Tongue (tissue), 2 donors: ENCODE data around the gene EIPR1. TPM values are rescaled to one million over a fixed set of nuclear protein-coding genes. Genes with fewer than 3 reads are reported as not detected.
A peak's percentile ranks its signal among the peaks of the same experiment; 100 is the strongest.

ENCODE experiments used
- DNase-seq: peaks from one replicate; pipeline ENCODE4 v3.0.0-alpha.2; 2015
- total RNA-seq: library from RNA; depleted of rRNA; stranded (reverse); fragments of >200 nt; gene quantifications from one replicate; pipeline ENCODE4 v1.2.3, GENCODE V29; 2014

The EIPR1 gene
- 28.9 TPM for total RNA-seq

DNA sequence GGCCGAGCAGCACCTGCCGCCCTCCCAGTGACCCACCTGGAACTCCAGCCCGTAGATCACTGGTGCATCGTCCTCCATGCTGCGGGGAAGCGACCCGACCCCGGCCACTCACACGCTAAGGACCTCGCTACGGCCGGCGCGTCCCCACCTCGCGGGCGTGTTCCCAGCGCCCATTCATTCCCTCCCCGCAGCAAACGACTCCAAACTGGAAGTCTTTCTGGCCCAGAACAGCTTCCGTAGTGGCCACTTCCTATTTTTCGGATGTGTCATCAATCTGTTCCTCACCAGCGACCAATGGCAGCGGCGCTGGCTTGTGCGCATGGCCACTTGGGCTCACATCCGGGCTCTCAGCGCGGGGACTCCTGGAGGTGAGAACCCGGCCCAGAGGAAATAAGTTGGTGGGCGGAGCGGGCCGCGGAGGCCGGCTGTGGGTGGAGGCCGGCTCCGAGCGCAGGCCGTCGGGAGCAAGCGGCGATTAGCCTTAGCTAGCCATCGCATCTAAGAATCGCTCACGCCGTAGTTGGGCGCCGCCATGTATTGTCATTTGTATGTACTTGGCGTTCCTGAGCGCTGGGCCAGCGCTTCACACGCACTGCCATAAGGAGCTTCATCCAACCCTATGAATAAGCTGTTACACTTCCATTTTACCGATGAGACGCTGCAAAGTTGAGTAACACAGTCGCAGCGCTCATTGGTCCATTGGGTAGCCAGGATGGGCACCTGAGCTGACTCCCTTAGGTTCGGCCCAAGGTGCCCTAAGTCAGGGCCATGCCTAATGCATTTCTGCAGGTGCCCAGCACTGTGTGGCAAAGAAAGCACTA lies at the start of gene EIPR1:
EIPR1 (minus strand) TSS at position 207 of the 821 bp plus-strand sequence; CDS start at position 78, 129 bp downstream.
- DNase-seq, result peak; percentile 99

DNA sequence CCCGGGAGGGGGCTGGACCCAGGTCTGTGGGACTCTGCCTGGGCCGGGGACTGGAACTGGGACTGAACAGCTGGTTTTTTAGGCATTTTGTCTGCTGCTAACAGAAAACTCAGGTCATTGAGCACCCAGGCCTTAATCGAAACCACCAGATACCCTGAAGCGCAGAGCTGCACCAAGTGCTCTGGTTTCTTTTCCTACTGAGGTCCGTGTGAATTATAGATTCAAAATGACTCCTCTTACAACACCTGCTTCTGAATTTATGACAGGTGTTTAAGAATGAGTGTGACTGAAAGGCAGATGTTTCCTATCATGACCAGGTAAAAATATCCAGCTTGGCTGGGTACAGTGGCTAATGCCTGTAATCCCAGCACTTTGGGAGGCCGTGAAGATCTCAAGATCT lies 49.7 kb upstream of the EIPR1 start:
- DNase-seq, result no peak

DNA sequence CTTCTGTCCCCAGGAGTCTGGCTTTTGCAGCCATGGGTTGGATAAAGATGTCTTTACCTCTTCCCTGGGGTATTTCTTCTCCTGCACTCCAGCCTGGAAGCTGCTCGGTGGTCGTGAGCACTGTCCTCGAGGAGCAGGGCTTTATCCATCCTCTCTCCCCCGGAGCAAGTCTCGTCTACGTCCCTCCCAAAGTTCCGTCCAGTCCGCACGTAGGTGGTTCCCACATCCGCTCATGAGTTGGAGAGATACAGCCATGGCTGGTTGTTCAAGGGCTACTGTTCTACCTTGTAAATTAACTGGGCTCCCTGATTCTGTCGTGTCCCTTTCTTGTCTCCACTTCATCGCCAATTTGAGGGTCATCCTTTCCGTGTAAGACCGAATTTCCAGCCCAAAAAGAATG lies 49.0 kb upstream of the EIPR1 start:
- no peak for DNase-seq

- no peak for DNase-seq
Observed at GRCh38 chr2:3424171-3424795, 46.7 kb upstream of the EIPR1 start.

- peak; percentile 66 for DNase-seq
Observed at GRCh38 chr2:3423492-3424170, 46.0 kb upstream of the EIPR1 start.

- DNase-seq, result peak; percentile 20
Observed at GRCh38 chr2:3422161-3422779, 44.7 kb upstream of the EIPR1 start.

- no peak for DNase-seq
Observed at GRCh38 chr2:3421580-3421979, 44.0 kb upstream of the EIPR1 start.

DNA sequence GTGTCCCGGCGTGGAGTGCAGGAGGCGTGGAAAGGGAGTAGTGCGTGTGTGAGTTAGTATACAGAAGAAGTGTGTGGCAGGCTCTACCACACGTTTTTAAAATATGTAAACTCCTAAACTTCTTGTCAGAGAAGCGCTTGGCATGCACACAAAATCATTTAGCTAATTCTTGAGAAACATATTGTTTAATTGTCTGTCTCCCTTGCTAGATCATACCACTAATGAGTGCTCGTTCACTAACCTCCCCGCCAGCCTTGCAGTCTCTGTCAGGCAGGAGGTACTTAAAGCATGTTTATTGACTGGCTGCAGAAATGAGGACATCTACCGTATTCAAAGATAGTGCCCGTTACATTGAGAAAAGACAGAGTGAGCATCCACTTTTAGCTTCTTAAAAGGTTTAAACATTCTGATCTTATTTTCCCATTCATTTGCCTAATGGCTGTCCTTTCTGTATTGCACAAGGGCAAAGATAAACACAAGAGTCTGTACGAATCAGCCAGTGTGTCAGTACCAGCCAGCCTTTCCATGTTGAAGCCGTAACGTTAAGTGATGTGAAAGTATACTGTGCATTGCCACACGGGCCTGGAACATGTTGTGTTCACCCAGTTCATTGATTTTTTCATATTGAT lies 43.3 kb upstream of the EIPR1 start:
- DNase-seq, result no peak

- DNase-seq, result no peak
Observed at GRCh38 chr2:3420076-3420768, 42.6 kb upstream of the EIPR1 start.

DNA sequence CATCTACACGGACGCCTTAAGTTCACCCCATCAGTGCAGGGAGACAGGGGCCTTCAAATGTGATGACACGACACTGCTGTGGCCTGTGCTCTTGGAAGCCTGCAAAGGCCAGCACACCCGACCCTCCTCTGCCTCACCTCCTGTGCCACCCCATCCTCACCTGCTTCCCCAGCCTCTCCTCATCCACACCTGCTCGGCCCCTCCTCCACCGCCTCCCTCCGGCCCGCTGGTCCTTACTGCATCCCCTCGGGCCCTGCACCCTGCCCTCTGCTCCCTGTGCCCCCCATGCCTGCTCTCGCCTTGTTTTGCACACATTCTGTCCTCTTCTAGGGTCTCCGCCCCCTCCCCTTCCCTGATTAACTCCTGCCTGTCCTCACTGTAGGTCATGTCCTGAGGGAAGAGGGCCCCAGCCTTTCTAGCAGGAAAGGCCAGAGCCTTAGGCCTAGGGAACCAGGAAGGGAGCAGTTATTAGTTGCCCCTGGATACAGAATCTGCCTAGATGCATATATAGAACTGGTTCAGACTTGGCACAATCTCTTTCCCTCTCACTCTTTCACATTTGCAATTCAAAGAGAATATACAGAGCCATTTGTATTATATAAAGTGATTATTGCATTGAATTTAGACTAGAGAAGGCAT lies 41.3 kb upstream of the EIPR1 start:
- DNase-seq, result no peak

DNA sequence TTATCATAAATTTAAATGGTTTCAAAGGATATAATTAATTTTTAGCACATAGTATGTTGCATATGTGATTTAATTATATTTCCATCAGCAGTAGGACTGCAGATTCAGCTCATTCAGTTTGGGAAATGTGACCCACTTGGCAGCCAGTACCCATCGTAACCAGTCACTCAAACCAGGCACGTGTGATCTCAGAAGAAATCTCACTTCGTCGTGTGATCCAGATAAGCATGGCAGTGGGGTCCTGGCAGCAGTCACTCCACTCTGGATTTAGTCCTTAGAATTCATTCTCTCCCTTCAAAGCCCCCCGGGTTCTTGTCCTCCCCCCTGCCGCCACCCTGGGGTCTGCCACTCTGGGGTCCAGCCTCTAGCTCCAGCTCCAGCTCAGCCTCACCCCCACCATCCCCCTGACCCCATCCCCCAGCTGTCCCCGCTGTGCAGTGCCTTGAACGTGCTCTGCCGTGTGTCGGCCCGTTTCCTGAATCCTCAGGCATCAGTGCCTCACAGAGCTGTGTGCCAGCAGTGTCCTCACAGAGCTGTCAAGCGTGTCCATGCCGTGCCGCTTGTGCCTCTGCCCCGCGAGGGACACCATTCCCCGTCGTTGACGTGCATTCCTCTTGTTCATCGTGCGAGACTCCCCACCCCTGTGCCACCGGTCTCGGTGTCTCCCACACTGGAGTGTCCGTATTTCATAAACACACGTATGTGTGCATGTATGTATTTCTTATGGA lies 36.7 kb upstream of the EIPR1 start:
- DNase-seq, result no peak

DNA sequence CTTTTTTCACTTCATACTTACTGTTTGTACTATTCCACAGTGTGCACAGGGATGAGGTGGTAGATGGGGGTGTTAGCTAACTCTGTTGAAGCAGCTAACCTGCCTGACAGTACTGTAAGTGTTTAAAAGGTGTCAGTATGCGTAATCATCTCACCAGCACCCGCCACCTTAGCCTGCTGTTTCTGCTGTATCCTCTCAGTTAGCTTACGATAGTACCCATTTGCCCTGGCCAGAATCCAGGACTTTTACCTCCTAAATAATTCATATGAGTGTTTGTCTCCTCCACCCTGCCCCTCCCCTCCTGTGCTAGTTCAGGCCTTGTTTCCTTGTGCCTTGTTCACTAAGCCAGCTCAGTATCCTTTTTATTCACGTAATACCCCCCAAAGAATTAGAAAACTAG lies 36.1 kb upstream of the EIPR1 start:
- no peak for DNase-seq

- no peak for DNase-seq
Observed at GRCh38 chr2:3411103-3411502, 33.5 kb upstream of the EIPR1 start.

GRCh38 chr2:3409627-3410170 lies 32.1 kb upstream of the EIPR1 start:
- DNase-seq, result no peak

DNA sequence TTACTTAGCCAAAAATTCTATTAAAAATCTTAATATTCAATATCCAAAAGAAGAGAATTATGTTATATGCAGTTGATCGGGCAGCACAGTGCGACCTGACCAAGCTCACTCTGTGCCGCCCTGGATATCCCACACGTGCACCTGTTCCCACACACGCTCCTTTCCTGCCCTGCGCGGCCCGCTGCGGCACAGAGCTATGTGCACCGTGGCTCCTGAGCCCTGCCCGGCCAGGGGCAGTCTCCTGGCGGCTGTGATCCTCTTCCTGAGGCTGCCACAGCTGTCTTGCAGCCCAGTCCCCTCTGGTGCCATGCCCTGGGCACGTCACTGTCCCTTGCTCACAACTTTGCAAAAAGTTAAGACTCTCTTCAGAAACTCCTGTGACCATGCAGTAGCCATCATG lies 31.2 kb upstream of the EIPR1 start:
- DNase-seq, result no peak

GRCh38 chr2:3406501-3406900 lies 28.9 kb upstream of the EIPR1 start:
- no peak for DNase-seq

DNA sequence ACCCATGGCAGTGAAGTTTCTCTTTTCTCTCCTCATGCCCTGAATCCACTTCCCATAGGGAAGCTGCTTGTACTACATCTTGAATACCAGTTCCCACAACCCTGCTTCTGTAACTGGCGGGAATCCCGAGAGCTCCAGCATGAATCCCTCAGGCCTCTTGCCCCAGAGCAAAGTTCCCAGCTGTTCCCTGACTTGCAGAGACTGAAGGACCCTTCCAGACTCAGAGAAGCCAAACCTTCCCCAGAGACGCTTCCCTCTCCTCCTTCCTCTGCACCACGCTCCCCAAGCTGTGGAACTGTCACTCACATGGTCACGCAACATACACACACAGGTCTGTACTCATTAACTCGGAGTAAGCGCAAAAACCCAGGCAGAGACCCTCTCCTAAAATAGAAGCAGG lies 28.3 kb upstream of the EIPR1 start:
- peak; percentile 24 for DNase-seq

DNA sequence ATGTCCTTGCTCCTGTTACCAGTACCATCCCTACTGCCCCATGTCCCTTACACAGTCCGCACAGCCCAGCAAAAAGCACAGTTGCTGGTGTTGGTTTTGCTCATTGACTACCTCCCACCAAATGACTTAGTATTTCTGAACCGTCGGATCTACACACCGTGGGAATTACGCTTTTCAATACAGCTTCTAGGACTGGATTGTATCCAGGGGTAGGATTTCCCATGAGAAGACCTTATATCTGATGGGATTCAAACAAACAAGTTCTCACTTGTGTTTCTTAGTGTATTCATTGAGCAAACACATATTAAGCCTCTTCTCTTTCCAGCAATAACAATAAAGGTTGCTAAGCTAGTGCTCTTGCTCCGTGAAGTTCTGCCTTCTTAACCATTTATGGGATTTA lies 27.7 kb upstream of the EIPR1 start:
- DNase-seq, result peak; percentile 45

- no peak for DNase-seq
Observed at GRCh38 chr2:3404349-3404894, 26.8 kb upstream of the EIPR1 start.
